Neural progenitor cell (in vitro differentiated cells): ENCODE data around the gene D2HGDH.

ENCODE experiments used
- EZH2 ChIP-seq: fragments of 200-600 bp; sonication (generic); IDR thresholded peaks from 2 replicates; pipeline ENCODE4 v1.6.1; 2017; ENCODE audit warnings: antibody characterized with exemption, mild to moderate bottlenecking, moderate library complexity
- TF ChIP-seq, protein P1 (sequence below): fragments of 200-600 bp; sonication (generic); IDR thresholded peaks from 2 replicates; pipeline ENCODE4 v1.5.1; 2017; ENCODE audit warnings: antibody characterized with exemption, mild to moderate bottlenecking

GRCh38 chr2:241686650-241687425 is 47.6 kb upstream of the D2HGDH start, which contains the start of gene DTYMK:
- TF ChIP-seq, protein P1, sequence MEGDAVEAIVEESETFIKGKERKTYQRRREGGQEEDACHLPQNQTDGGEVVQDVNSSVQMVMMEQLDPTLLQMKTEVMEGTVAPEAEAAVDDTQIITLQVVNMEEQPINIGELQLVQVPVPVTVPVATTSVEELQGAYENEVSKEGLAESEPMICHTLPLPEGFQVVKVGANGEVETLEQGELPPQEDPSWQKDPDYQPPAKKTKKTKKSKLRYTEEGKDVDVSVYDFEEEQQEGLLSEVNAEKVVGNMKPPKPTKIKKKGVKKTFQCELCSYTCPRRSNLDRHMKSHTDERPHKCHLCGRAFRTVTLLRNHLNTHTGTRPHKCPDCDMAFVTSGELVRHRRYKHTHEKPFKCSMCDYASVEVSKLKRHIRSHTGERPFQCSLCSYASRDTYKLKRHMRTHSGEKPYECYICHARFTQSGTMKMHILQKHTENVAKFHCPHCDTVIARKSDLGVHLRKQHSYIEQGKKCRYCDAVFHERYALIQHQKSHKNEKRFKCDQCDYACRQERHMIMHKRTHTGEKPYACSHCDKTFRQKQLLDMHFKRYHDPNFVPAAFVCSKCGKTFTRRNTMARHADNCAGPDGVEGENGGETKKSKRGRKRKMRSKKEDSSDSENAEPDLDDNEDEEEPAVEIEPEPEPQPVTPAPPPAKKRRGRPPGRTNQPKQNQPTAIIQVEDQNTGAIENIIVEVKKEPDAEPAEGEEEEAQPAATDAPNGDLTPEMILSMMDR = no peak
- no peak for TF ChIP-seq EZH2
